ENCODE measurements around the gene NRXN3. TPM values are rescaled to one million over a fixed set of nuclear protein-coding genes. Genes with fewer than 3 reads are reported as not detected.

NRXN3 gene
- total RNA-seq, 1 experiment from 2014 or later = 0.07 TPM

GRCh38 chr14:79871136-79871535 is 1701.0 kb downstream of the NRXN3 start:
- H3K9me3 ChIP-seq = no peaks in the 10 kb centered on the region
- H3K27me3 ChIP-seq = no peaks in the 10 kb centered on the region
- no peaks in the 10 kb centered on the region for H3K36me3 ChIP-seq

GRCh38 chr14:79878229-79878628 is 1708.1 kb downstream of the NRXN3 start:
- DNase-seq = no peak

More at GRCh38 chr14:79871136-79871535, 1701.0 kb downstream of the NRXN3 start:
- DNase-seq = no peak
- H3K4me3 ChIP-seq = no peak overlapping the region

GRCh38 chr14:79878785-79879184 is 1708.6 kb downstream of the NRXN3 start:
- no peak overlapping the region for H3K4me3 ChIP-seq
- H3K9me3 ChIP-seq = no peaks in the 10 kb centered on the region
- H3K36me3 ChIP-seq = no peaks in the 10 kb centered on the region
- DNase-seq = no peak
- no peaks in the 10 kb centered on the region for H3K27me3 ChIP-seq

More at GRCh38 chr14:79878229-79878628, 1708.1 kb downstream of the NRXN3 start:
- no peaks in the 10 kb centered on the region for H3K27me3 ChIP-seq
- no peak overlapping the region for H3K4me3 ChIP-seq
- no peaks in the 10 kb centered on the region for H3K36me3 ChIP-seq
- H3K9me3 ChIP-seq = no peaks in the 10 kb centered on the region

- no peak overlapping the region for H3K4me3 ChIP-seq
- H3K9me3 ChIP-seq = no peaks in the 10 kb centered on the region
- no peaks in the 10 kb centered on the region for H3K27me3 ChIP-seq
- H3K36me3 ChIP-seq = no peaks in the 10 kb centered on the region
- DNase-seq = no peak
Measured at GRCh38 chr14:79881299-79881698, 1711.1 kb downstream of the NRXN3 start.

- no peak for DNase-seq
- Histone ChIP-seq H3K27me3 (no peaks in the 10 kb centered on the region), H3K4me3 (no peak overlapping the region), H3K36me3 (no peaks in the 10 kb centered on the region), H3K9me3 (no peaks in the 10 kb centered on the region)
Measured at GRCh38 chr14:79890527-79890926, 1720.4 kb downstream of the NRXN3 start.

- no peak for DNase-seq
- no peak overlapping the region for H3K4me3 ChIP-seq
- H3K27me3 ChIP-seq = no peaks in the 10 kb centered on the region
- no peaks in the 10 kb centered on the region for H3K9me3 ChIP-seq
- H3K36me3 ChIP-seq = no peaks in the 10 kb centered on the region
Measured at GRCh38 chr14:79896009-79896408, 1725.8 kb downstream of the NRXN3 start.

GRCh38 chr14:79899610-79900009 is 1729.4 kb downstream of the NRXN3 start:
- no peak for DNase-seq
- Histone ChIP-seq H3K36me3 (no peaks in the 10 kb centered on the region), H3K4me3 (no peak overlapping the region), H3K9me3 (no peaks in the 10 kb centered on the region), H3K27me3 (no peaks in the 10 kb centered on the region)

- no peak for DNase-seq
- no peak overlapping the region for H3K4me3 ChIP-seq
- H3K27me3 ChIP-seq = no peaks in the 10 kb centered on the region
- no peaks in the 10 kb centered on the region for H3K36me3 ChIP-seq
- no peaks in the 10 kb centered on the region for H3K9me3 ChIP-seq
Measured at GRCh38 chr14:79904497-79904896, 1734.3 kb downstream of the NRXN3 start.

GRCh38 chr14:79906994-79907393 is 1736.8 kb downstream of the NRXN3 start:
- DNase-seq = no peak
- Histone ChIP-seq H3K36me3 (no peaks in the 10 kb centered on the region), H3K4me3 (no peak overlapping the region), H3K9me3 (no peaks in the 10 kb centered on the region), H3K27me3 (no peaks in the 10 kb centered on the region)

GRCh38 chr14:79910086-79910485 is 1739.9 kb downstream of the NRXN3 start:
- no peaks in the 10 kb centered on the region for H3K9me3 ChIP-seq
- no peak overlapping the region for H3K4me3 ChIP-seq
- DNase-seq = no peak
- H3K27me3 ChIP-seq = peaks cover 3% of the 10 kb centered on the region; the same call in 1 of the 2 replicates
- H3K36me3 ChIP-seq = no peaks in the 10 kb centered on the region

- Histone ChIP-seq H3K4me3 (no peak overlapping the region), H3K9me3 (no peaks in the 10 kb centered on the region), H3K27me3 (peaks cover 3% of the 10 kb centered on the region; the same call in 1 of the 2 replicates), H3K36me3 (no peaks in the 10 kb centered on the region)
- no peak for DNase-seq
Measured at GRCh38 chr14:79911744-79912143, 1741.6 kb downstream of the NRXN3 start.

- Histone ChIP-seq H3K27me3 (peaks cover 3% of the 10 kb centered on the region; the same call in 1 of the 2 replicates), H3K9me3 (no peaks in the 10 kb centered on the region), H3K4me3 (no peak overlapping the region), H3K36me3 (no peaks in the 10 kb centered on the region)
- no peak for DNase-seq
Measured at GRCh38 chr14:79914595-79914994, 1744.4 kb downstream of the NRXN3 start.

GRCh38 chr14:79915406-79915805 is 1745.2 kb downstream of the NRXN3 start:
- Histone ChIP-seq H3K9me3 (no peaks in the 10 kb centered on the region), H3K27me3 (peaks cover 3% of the 10 kb centered on the region; the same call in 1 of the 2 replicates), H3K4me3 (no peak overlapping the region), H3K36me3 (no peaks in the 10 kb centered on the region)
- no peak for DNase-seq

- Histone ChIP-seq H3K27me3 (peaks cover 3% of the 10 kb centered on the region; the same call in 1 of the 2 replicates), H3K36me3 (no peaks in the 10 kb centered on the region), H3K9me3 (no peaks in the 10 kb centered on the region), H3K4me3 (no peak overlapping the region)
- DNase-seq = no peak
Measured at GRCh38 chr14:79916281-79916680, 1746.1 kb downstream of the NRXN3 start.

- H3K9me3 ChIP-seq = no peaks in the 10 kb centered on the region
- peaks cover 3% of the 10 kb centered on the region; the same call in 1 of the 2 replicates for H3K27me3 ChIP-seq
- no peaks in the 10 kb centered on the region for H3K36me3 ChIP-seq
- DNase-seq = no peak
- H3K4me3 ChIP-seq = no peak overlapping the region
Measured at GRCh38 chr14:79916892-79917291, 1746.7 kb downstream of the NRXN3 start.

Data from MG63 (cell line).